Fibroblast of skin of abdomen (primary cell): ENCODE measurements around the gene ARMC5. TPM values are rescaled to one million over a fixed set of nuclear protein-coding genes. Genes with fewer than 3 reads are reported as not detected.
"Not testable (repeated sequence)": the region's sequence is repeated elsewhere in the genome, so short reads cannot be mapped to it uniquely, and the experiment has no call there.

Source experiments
- DNase-seq: peaks from one replicate; pipeline ENCODE4 v3.0.0-alpha.2; 2013
- polyA plus RNA-seq, 2 experiments: library from polyadenylated mRNA; unstranded; fragments of 120-200 nt; gene quantifications; one replicate each; pipeline ENCODE4 v1.2.1, GENCODE V29; 2013; ENCODE audit not compliant: insufficient read length in 2 of 2

The ARMC5 gene
- polyA plus RNA-seq (2013, experiment 1 of 2; ENCODE audit: insufficient read length) = 6.8 TPM
- polyA plus RNA-seq (2013, experiment 2 of 2; ENCODE audit: insufficient read length) = 8.2 TPM

GRCh38 chr16:31458844-31459686 lies at the start of gene ARMC5:
ARMC5 (plus strand) TSS chr16:31459501; CDS start chr16:31459525, 24 bp downstream.
- peak; percentile 98 for DNase-seq

- DNase-seq = no peak
Measured at GRCh38 chr16:31410082-31410481, 49.2 kb upstream of the ARMC5 start.

- DNase-seq = no peak
Measured at GRCh38 chr16:31411024-31411844, 48.1 kb upstream of the ARMC5 start.

- no peak for DNase-seq
Measured at GRCh38 chr16:31412750-31413149, 46.6 kb upstream of the ARMC5 start.

- no peak for DNase-seq
Measured at GRCh38 chr16:31413381-31413780, 45.9 kb upstream of the ARMC5 start.

- no peak for DNase-seq
Measured at GRCh38 chr16:31413943-31414342, 45.4 kb upstream of the ARMC5 start.

- no peak for DNase-seq
Measured at GRCh38 chr16:31414706-31415105, 44.6 kb upstream of the ARMC5 start.

- DNase-seq = no peak
Measured at GRCh38 chr16:31416371-31416770, 42.9 kb upstream of the ARMC5 start.

GRCh38 chr16:31417036-31417435 lies 42.3 kb upstream of the ARMC5 start:
- not testable (repeated sequence) for DNase-seq

GRCh38 chr16:31417916-31418315 lies 41.4 kb upstream of the ARMC5 start:
- DNase-seq = no peak

GRCh38 chr16:31420037-31420436 lies 39.3 kb upstream of the ARMC5 start:
- no peak for DNase-seq

GRCh38 chr16:31421587-31421986 lies 37.7 kb upstream of the ARMC5 start:
- no peak for DNase-seq

GRCh38 chr16:31423241-31423640 lies 36.1 kb upstream of the ARMC5 start:
- no peak for DNase-seq

- DNase-seq = no peak
Measured at GRCh38 chr16:31423801-31424200, 35.5 kb upstream of the ARMC5 start.

- peak; percentile 41 for DNase-seq
Measured at GRCh38 chr16:31427441-31428278, 31.6 kb upstream of the ARMC5 start.

- DNase-seq = no peak
Measured at GRCh38 chr16:31428279-31428597, 31.1 kb upstream of the ARMC5 start, which contains the start of gene COX6A2. COX6A2 (minus strand) TSS chr16:31428360; CDS start chr16:31428325, 35 bp downstream.

- no peak for DNase-seq
Measured at GRCh38 chr16:31428638-31429247, 30.6 kb upstream of the ARMC5 start.

- no peak for DNase-seq
Measured at GRCh38 chr16:31429314-31429713, 30.0 kb upstream of the ARMC5 start.

GRCh38 chr16:31429796-31430195 lies 29.5 kb upstream of the ARMC5 start:
- DNase-seq = no peak

- DNase-seq = no peak
Measured at GRCh38 chr16:31430380-31431052, 28.8 kb upstream of the ARMC5 start.
